GM18907 (cell line): ENCODE measurements around the gene PBX1.
"Not testable (repeated sequence)": the region's sequence is repeated elsewhere in the genome, so short reads cannot be mapped to it uniquely, and the experiment has no call there.

Source experiments
- ATAC-seq: cut with Tn5 transposase; IDR thresholded peaks from one replicate; pipeline ENCODE4 v1.9.1; 2021; ENCODE audit warnings: mild to moderate bottlenecking, moderate library complexity; ENCODE audit not compliant: unreplicated experiment

Gene PBX1

GRCh38 chr1:164638492-164639202 lies 79.7 kb downstream of the PBX1 start:
- ATAC-seq: no peak

- no peak for ATAC-seq
Observed at GRCh38 chr1:164640686-164641352, 81.8 kb downstream of the PBX1 start.

- ATAC-seq: no peak
Observed at GRCh38 chr1:164641353-164641730, 82.4 kb downstream of the PBX1 start.

- ATAC-seq: no peak
Observed at GRCh38 chr1:164643018-164643417, 84.0 kb downstream of the PBX1 start.

GRCh38 chr1:164644268-164644667 lies 85.3 kb downstream of the PBX1 start:
- no peak for ATAC-seq

- no peak for ATAC-seq
Observed at GRCh38 chr1:164644774-164645644, 86.0 kb downstream of the PBX1 start.

- no peak for ATAC-seq
Observed at GRCh38 chr1:164645921-164646320, 86.9 kb downstream of the PBX1 start.

- ATAC-seq: no peak
Observed at GRCh38 chr1:164647211-164647610, 88.2 kb downstream of the PBX1 start.

- no peak for ATAC-seq
Observed at GRCh38 chr1:164648636-164649035, 89.7 kb downstream of the PBX1 start.

- no peak for ATAC-seq
Observed at GRCh38 chr1:164649146-164649545, 90.2 kb downstream of the PBX1 start.

GRCh38 chr1:164650531-164650930 lies 91.5 kb downstream of the PBX1 start:
- ATAC-seq: no peak

- ATAC-seq: no peak
Observed at GRCh38 chr1:164651351-164651951, 92.5 kb downstream of the PBX1 start.

- not testable (repeated sequence) for ATAC-seq
Observed at GRCh38 chr1:164652969-164653368, 94.0 kb downstream of the PBX1 start.

- no peak for ATAC-seq
Observed at GRCh38 chr1:164653705-164654104, 94.7 kb downstream of the PBX1 start.

GRCh38 chr1:164654200-164654599 lies 95.2 kb downstream of the PBX1 start:
- no peak for ATAC-seq

- no peak for ATAC-seq
Observed at GRCh38 chr1:164658864-164659263, 99.9 kb downstream of the PBX1 start.

- peak; percentile 28 for ATAC-seq
Observed at GRCh38 chr1:164659621-164660411, 100.8 kb downstream of the PBX1 start.

GRCh38 chr1:164660412-164660772 lies 101.4 kb downstream of the PBX1 start:
- peak; percentile 88 for ATAC-seq

GRCh38 chr1:164660775-164661174 lies 101.8 kb downstream of the PBX1 start:
- peak; percentile 12 for ATAC-seq

- ATAC-seq: no peak
Observed at GRCh38 chr1:164662462-164662861, 103.5 kb downstream of the PBX1 start.

- no peak for ATAC-seq
Observed at GRCh38 chr1:164662955-164663354, 104.0 kb downstream of the PBX1 start.
